Sigmoid colon (tissue), 4 donors: ENCODE measurements around the gene LRRC49.

Experiments
- EP300 ChIP-seq, 4 donors: sonication (generic); formaldehyde crosslinking; IDR thresholded peaks; one replicate each; pipeline ENCODE4 v1.6.1; 2017; ENCODE audit warnings: antibody characterized with exemption in 4 of 4
- TF ChIP-seq, protein P1 (sequence below), 4 experiments: fragments of 450-650 bp in 3 of 4; fragments of 200-600 bp in 1 of 4; IDR thresholded peaks; one replicate each; pipeline ENCODE4 v1.5.1; 2016 to 2019; ENCODE audit warnings: antibody characterized with exemption in 4 of 4, mild to moderate bottlenecking in 3 of 4, moderate library complexity in 2 of 4

DNA sequence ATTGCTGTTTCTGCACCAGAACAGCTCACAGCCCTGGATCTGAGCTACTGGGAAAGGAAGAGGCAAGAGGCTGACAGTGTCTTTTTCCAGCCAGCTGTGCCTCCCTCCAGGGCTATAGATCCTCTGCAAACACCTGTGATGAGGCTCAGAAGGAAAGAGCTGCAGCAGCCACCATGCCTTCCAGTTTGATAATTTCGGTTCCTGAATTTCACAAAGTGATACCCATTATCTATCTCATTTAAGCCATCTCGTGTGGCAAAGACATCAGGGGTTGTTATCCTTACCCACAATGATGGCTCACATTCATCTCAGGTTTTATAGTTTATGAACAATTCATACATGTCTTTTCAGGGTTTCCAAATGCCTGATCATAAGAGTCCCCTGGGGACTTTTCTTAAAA is 36.9 kb upstream of the LRRC49 start:
- TF ChIP-seq, protein P1, sequence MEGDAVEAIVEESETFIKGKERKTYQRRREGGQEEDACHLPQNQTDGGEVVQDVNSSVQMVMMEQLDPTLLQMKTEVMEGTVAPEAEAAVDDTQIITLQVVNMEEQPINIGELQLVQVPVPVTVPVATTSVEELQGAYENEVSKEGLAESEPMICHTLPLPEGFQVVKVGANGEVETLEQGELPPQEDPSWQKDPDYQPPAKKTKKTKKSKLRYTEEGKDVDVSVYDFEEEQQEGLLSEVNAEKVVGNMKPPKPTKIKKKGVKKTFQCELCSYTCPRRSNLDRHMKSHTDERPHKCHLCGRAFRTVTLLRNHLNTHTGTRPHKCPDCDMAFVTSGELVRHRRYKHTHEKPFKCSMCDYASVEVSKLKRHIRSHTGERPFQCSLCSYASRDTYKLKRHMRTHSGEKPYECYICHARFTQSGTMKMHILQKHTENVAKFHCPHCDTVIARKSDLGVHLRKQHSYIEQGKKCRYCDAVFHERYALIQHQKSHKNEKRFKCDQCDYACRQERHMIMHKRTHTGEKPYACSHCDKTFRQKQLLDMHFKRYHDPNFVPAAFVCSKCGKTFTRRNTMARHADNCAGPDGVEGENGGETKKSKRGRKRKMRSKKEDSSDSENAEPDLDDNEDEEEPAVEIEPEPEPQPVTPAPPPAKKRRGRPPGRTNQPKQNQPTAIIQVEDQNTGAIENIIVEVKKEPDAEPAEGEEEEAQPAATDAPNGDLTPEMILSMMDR (IDR thresholded peaks at IDR 0.05): no peak
- no peak for TF ChIP-seq EP300 (IDR thresholded peaks at IDR 0.05)
